Activated naive CD4-positive, alpha-beta T cell treated with anti-CD3 and anti-CD28 coated beads, Interleukin-2, amount 50 U/mL, for 16 hours (primary cell): Measurements from ENCODE around the gene MOG.
A peak's percentile ranks its signal among the peaks of the same experiment; 100 is the strongest.
"Not testable (repeated sequence)": the region's sequence is repeated elsewhere in the genome, so short reads cannot be mapped to it uniquely, and the experiment has no call there.

Source experiments
- DNase-seq: peaks from one replicate; pipeline ENCODE4 v3.0.0-alpha.2; 2020

MOG gene

GRCh38 chr6:29641430-29642148 is 15.3 kb upstream of the MOG start:
- DNase-seq = no peak

GRCh38 chr6:29647927-29648642 is 8.8 kb upstream of the MOG start:
- no peak for DNase-seq

- peak; percentile 97 for DNase-seq
Observed at GRCh38 chr6:29649701-29650673, 6.9 kb upstream of the MOG start.

- DNase-seq = no peak
Observed at GRCh38 chr6:29651413-29652197, 5.3 kb upstream of the MOG start.

- DNase-seq = no peak
Observed at GRCh38 chr6:29652198-29652584, 4.7 kb upstream of the MOG start.

- peak; percentile 25 for DNase-seq
Observed at GRCh38 chr6:29653452-29654038, 3.3 kb upstream of the MOG start.

- no peak for DNase-seq
Observed at GRCh38 chr6:29655658-29656057, 1.2 kb upstream of the MOG start.

- DNase-seq = no peak
Observed at GRCh38 chr6:29656157-29656556, 735 bp upstream of the MOG start.

- DNase-seq = no peak
Observed at GRCh38 chr6:29661071-29661470, 4.2 kb downstream of the MOG start.

GRCh38 chr6:29661502-29662141 is 4.7 kb downstream of the MOG start:
- not testable (repeated sequence) for DNase-seq

GRCh38 chr6:29663300-29664042 is 6.6 kb downstream of the MOG start:
- DNase-seq = no peak

GRCh38 chr6:29665942-29666825 is 9.3 kb downstream of the MOG start:
- DNase-seq = no peak

GRCh38 chr6:29666826-29667130 is 9.9 kb downstream of the MOG start:
- DNase-seq = no peak

GRCh38 chr6:29667158-29667557 is 10.3 kb downstream of the MOG start:
- DNase-seq = no peak

- no peak for DNase-seq
Observed at GRCh38 chr6:29671026-29671425, 14.1 kb downstream of the MOG start.

GRCh38 chr6:29672116-29672515 is 15.2 kb downstream of the MOG start:
- not testable (repeated sequence) for DNase-seq

- DNase-seq = no peak
Observed at GRCh38 chr6:29673161-29673560, 16.3 kb downstream of the MOG start.

- no peak for DNase-seq
Observed at GRCh38 chr6:29674008-29674407, 17.1 kb downstream of the MOG start.

GRCh38 chr6:29675561-29675960 is 18.7 kb downstream of the MOG start:
- no peak for DNase-seq

- DNase-seq = no peak
Observed at GRCh38 chr6:29676981-29677601, 20.2 kb downstream of the MOG start.
